Nephron (organoid): ENCODE results near the gene GPR83.

Experiments
- H3K27ac Mint-ChIP-seq, 3 experiments: 2 replicates each; pipeline ENCODE4 v1.8.0; 2020; ENCODE audit warnings: mixed read lengths in 3 of 3, mild to moderate bottlenecking in 2 of 3, moderate library complexity in 1 of 3
- H3K27me3 Mint-ChIP-seq: 2 replicates; pipeline ENCODE4 v1.8.0; 2021; ENCODE audit warnings: low read depth, mild to moderate bottlenecking, moderate library complexity, mixed read lengths
- H3K36me3 Mint-ChIP-seq: 2 replicates; pipeline ENCODE4 v1.8.0; 2020; ENCODE audit warnings: low read depth, mixed read lengths
- H3K4me1 Mint-ChIP-seq: 2 replicates; pipeline ENCODE4 v1.8.0; 2020; ENCODE audit warnings: mixed read lengths
- H3K4me3 Mint-ChIP-seq, 3 experiments: 2 replicates each; pipeline ENCODE4 v1.8.0; 2020; ENCODE audit warnings: mild to moderate bottlenecking in 3 of 3, mixed read lengths in 3 of 3, moderate library complexity in 2 of 3
- H3K9me3 Mint-ChIP-seq: 2 replicates; pipeline ENCODE4 v1.8.0; 2020; ENCODE audit warnings: mixed read lengths
- TF ChIP-seq, protein P1 (sequence below), 3 experiments: fragments of 200-600 bp; sonication (generic); IDR thresholded peaks; one replicate each; pipeline ENCODE4 v1.5.0; 2021; ENCODE audit warnings: antibody characterized with exemption in 3 of 3; ENCODE audit not compliant: unreplicated experiment in 3 of 3

The GPR83 gene

DNA sequence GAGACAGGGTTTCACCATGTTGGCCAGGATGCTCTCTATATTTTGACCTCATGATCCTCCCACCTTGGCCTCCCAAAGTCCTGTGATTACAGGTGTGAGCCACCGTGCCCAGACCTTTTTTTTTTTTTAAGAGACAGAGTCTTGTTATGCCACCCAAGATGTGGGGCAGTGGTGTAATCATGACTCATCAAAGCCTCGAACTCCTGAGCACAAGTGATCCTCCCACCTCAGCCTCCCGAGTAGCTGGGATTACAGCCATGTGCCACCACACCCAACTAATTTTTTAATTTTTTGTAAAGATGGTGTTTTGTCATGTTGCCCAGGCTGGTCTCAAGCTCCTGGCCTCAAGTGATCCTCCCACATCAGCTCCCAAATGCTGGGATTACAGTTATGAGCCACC is 59.0 kb downstream of the GPR83 start:
- Mint-ChIP-seq H3K4me3 (no peak overlapping the region), H3K27me3 (no peaks in the 10 kb centered on the region), H3K36me3 (no peaks in the 10 kb centered on the region), H3K4me1 (no peaks in the 10 kb centered on the region), H3K9me3 (peaks cover 17% of the 10 kb centered on the region), H3K27ac (no peak overlapping the region)
- TF ChIP-seq, protein P1, sequence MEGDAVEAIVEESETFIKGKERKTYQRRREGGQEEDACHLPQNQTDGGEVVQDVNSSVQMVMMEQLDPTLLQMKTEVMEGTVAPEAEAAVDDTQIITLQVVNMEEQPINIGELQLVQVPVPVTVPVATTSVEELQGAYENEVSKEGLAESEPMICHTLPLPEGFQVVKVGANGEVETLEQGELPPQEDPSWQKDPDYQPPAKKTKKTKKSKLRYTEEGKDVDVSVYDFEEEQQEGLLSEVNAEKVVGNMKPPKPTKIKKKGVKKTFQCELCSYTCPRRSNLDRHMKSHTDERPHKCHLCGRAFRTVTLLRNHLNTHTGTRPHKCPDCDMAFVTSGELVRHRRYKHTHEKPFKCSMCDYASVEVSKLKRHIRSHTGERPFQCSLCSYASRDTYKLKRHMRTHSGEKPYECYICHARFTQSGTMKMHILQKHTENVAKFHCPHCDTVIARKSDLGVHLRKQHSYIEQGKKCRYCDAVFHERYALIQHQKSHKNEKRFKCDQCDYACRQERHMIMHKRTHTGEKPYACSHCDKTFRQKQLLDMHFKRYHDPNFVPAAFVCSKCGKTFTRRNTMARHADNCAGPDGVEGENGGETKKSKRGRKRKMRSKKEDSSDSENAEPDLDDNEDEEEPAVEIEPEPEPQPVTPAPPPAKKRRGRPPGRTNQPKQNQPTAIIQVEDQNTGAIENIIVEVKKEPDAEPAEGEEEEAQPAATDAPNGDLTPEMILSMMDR (IDR thresholded peaks at IDR 0.05; ENCODE audit: unreplicated experiment in 3 of 3), result no peak

DNA sequence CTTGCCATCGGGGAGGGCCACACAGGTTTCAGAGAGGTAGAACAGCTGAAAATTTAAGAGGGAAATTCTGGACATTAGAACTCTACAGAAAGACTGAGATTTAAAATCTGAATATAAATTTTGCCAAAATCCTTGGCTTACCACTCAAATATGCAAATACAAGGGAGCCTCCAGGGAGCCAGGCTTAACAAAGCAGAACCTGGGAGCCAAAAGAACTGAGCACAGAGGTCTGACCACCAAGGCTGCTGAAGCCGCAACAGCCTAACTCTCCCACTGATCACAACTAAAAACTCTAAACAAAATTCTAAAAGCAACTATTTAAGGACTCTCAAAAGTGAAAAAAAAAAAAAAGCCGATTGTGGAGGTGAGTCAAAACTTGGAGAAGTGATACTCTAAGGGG is 62.6 kb downstream of the GPR83 start:
- H3K36me3 Mint-ChIP-seq, result no peaks in the 10 kb centered on the region
- peaks cover 8% of the 10 kb centered on the region for H3K9me3 Mint-ChIP-seq
- H3K27ac Mint-ChIP-seq, result no peak overlapping the region
- H3K27me3 Mint-ChIP-seq, result no peaks in the 10 kb centered on the region
- TF ChIP-seq, protein P1 (IDR thresholded peaks at IDR 0.05; ENCODE audit: unreplicated experiment in 3 of 3), result no peak
- no peaks in the 10 kb centered on the region for H3K4me1 Mint-ChIP-seq
- H3K4me3 Mint-ChIP-seq, result no peak overlapping the region

DNA sequence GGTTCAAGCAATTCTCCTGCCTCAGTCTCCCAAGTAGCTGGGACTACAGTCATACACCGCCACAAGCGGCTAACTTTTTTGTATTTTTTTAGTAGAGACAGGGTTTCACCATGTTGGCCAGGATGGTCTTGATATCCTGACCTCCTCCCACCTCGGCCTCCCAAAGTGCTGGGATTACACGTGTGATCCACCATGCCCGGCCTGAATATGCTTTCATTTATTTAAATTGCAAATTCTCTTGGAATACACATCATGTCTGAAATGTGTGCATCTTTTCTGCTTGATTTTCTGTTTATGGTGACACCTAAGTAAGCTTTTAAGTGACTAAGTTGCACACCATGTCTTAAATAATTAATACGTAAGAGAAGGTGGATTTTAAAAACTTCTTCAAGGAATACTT is 65.2 kb downstream of the GPR83 start:
- Mint-ChIP-seq H3K27ac (no peak overlapping the region), H3K4me3 (no peak overlapping the region), H3K9me3 (peaks cover 8% of the 10 kb centered on the region), H3K36me3 (no peaks in the 10 kb centered on the region), H3K4me1 (no peaks in the 10 kb centered on the region), H3K27me3 (no peaks in the 10 kb centered on the region)
- TF ChIP-seq, protein P1 (IDR thresholded peaks at IDR 0.05; ENCODE audit: unreplicated experiment in 3 of 3), result no peak

DNA sequence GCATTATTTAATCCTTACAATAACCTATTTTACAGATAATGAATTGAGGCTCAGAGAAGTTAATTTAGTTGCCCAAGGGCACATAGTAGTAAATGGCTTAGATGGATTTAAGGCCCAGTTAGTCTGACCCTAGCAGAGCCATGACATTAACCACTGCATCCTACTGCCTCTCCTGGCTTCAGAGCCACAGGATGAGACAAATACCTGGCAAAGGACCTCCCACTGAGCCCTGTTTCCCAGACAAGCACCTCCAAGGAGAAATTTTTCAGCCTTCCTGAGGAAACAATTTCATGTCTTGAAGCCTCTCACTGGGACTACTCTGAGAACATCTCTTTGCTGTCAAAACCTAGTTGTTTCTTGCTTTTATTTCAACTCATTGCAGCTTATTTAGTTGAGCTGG is 68.4 kb downstream of the GPR83 start:
- TF ChIP-seq, protein P1 (IDR thresholded peaks at IDR 0.05; ENCODE audit: unreplicated experiment in 3 of 3), result no peak

DNA sequence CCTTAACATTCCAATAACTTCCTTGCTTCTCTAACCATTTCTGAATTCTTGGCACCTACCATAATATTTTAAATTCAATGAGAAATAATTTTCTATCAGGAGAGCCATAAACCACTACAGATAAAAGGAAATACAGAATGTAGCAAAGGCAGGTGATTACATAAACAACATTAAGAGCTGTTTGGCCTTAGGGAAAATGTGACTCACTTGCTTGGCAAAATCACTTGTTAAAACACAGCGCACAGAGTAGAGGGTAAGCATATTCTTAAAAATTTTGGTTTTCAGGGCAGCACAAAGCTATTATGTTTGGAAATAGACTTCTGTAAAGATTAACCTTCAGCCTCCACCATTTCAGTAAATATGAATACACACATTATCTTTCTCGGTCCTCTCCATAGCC is 70.4 kb downstream of the GPR83 start:
- Mint-ChIP-seq H3K36me3 (no peaks in the 10 kb centered on the region), H3K4me1 (no peaks in the 10 kb centered on the region), H3K27ac (no peak overlapping the region), H3K9me3 (peaks cover 5% of the 10 kb centered on the region), H3K4me3 (no peak overlapping the region), H3K27me3 (no peaks in the 10 kb centered on the region)
- TF ChIP-seq, protein P1 (IDR thresholded peaks at IDR 0.05; ENCODE audit: unreplicated experiment in 3 of 3), result no peak

More for the DNA sequence above, 68.4 kb downstream of the GPR83 start:
- no peak overlapping the region for H3K4me3 Mint-ChIP-seq
- H3K36me3 Mint-ChIP-seq, result no peaks in the 10 kb centered on the region
- H3K27ac Mint-ChIP-seq, result no peak overlapping the region
- H3K4me1 Mint-ChIP-seq, result no peaks in the 10 kb centered on the region
- no peaks in the 10 kb centered on the region for H3K27me3 Mint-ChIP-seq
- H3K9me3 Mint-ChIP-seq, result no peaks in the 10 kb centered on the region

DNA sequence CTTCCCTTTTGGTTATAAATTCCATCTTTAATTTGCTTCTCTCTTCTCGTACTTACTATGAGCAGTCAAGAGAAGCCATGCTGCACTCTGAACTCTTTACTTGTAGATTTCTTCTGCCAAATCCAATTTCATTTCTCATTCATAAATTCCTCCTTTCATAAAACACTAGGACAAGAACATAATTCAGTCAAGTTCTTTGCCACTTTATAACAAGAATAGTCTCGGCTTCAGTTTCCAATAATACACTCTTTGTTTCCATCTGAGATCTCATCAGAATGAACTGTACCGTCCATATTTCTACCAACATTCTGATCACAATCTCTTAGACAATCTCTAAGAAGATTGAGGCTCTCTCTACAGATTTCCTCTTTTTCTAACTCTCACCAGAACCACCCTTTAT is 71.7 kb downstream of the GPR83 start:
- no peaks in the 10 kb centered on the region for H3K27me3 Mint-ChIP-seq
- peaks cover 9% of the 10 kb centered on the region for H3K9me3 Mint-ChIP-seq
- no peak overlapping the region for H3K4me3 Mint-ChIP-seq
- no peaks in the 10 kb centered on the region for H3K36me3 Mint-ChIP-seq
- no peaks in the 10 kb centered on the region for H3K4me1 Mint-ChIP-seq
- TF ChIP-seq, protein P1 (IDR thresholded peaks at IDR 0.05; ENCODE audit: unreplicated experiment in 3 of 3), result no peak
- no peak overlapping the region for H3K27ac Mint-ChIP-seq
